DND-41 (cell line): ENCODE measurements around the gene SH3GL3.

Experiments
- ATAC-seq: fragments of 200-7000 bp; cut with Tn5 transposase; 3 replicates; pipeline ENCODE4 v1.9.1; 2021; ENCODE audit warnings: low read depth; ENCODE audit not compliant: insufficient read depth
- DNase-seq: peaks from one replicate; pipeline ENCODE4 v3.0.0-alpha.2; 2020
- H2AFZ ChIP-seq: 2 replicates; pipeline ENCODE4 v1.6.0; 2012; ENCODE audit warnings: low read depth, low read length
- H3K27ac ChIP-seq: 2 replicates; pipeline ENCODE4 v1.5.1; 2012; ENCODE audit warnings: low read length, inconsistent platforms
- H3K27me3 ChIP-seq: fragments of 200-600 bp; sonication (generic); 2 replicates; pipeline ENCODE4 v1.6.0; 2012; ENCODE audit warnings: low read length, mild to moderate bottlenecking, inconsistent platforms; ENCODE audit not compliant: insufficient read depth, poor library complexity
- H3K36me3 ChIP-seq: 2 replicates; pipeline ENCODE4 v1.5.1; 2012; ENCODE audit warnings: low read length, inconsistent platforms; ENCODE audit not compliant: insufficient read depth
- H3K4me1 ChIP-seq: 2 replicates; pipeline ENCODE4 v1.5.1; 2012; ENCODE audit warnings: mild to moderate bottlenecking, low read length; ENCODE audit not compliant: insufficient read depth
- H3K4me2 ChIP-seq: 2 replicates; pipeline ENCODE4 v1.6.0; 2012; ENCODE audit warnings: mild to moderate bottlenecking, moderate library complexity, low read length, inconsistent platforms; ENCODE audit not compliant: insufficient read depth
- H3K4me3 ChIP-seq, 2 experiments: fragments of 200-600 bp in 1 of 2; shearing (Covaris generic) in 1 of 2; 2 replicates each; pipeline ENCODE4 v1.5.1; 2012 to 2016; ENCODE audit warnings: inconsistent platforms in 2 of 2, low read length in 2 of 2, mild to moderate bottlenecking in 2 of 2, low read depth in 1 of 2, moderate library complexity in 1 of 2
- H3K79me2 ChIP-seq: 2 replicates; pipeline ENCODE4 v1.6.0; 2012; ENCODE audit warnings: low read length, inconsistent platforms; ENCODE audit not compliant: insufficient read depth
- H3K9ac ChIP-seq: 2 replicates; pipeline ENCODE4 v1.6.0; 2012; ENCODE audit warnings: low read depth, mild to moderate bottlenecking, inconsistent platforms, low read length, moderate library complexity
- H3K9me3 ChIP-seq: 2 replicates; pipeline ENCODE4 v1.5.1; 2012; ENCODE audit warnings: low read length, moderate library complexity, mild to moderate bottlenecking, inconsistent platforms; ENCODE audit not compliant: insufficient read depth, severe bottlenecking
- H4K20me1 ChIP-seq: 2 replicates; pipeline ENCODE4 v1.6.0; 2012; ENCODE audit warnings: low read length; ENCODE audit not compliant: insufficient read depth
- EZH2 ChIP-seq: IDR thresholded peaks from 3 replicates; pipeline ENCODE4 v1.6.1; 2012; ENCODE audit warnings: borderline replicate concordance, low read depth, mild to moderate bottlenecking, moderate library complexity, low read length, inconsistent platforms; ENCODE audit not compliant: severe bottlenecking
- TF ChIP-seq, protein P1 (sequence below): IDR thresholded peaks from 2 replicates; pipeline ENCODE4 v1.5.1; 2012; ENCODE audit warnings: borderline replicate concordance, low read length, moderate library complexity, mild to moderate bottlenecking; ENCODE audit not compliant: poor library complexity, severe bottlenecking; ENCODE audit errors: extremely low read depth

Gene SH3GL3

DNA sequence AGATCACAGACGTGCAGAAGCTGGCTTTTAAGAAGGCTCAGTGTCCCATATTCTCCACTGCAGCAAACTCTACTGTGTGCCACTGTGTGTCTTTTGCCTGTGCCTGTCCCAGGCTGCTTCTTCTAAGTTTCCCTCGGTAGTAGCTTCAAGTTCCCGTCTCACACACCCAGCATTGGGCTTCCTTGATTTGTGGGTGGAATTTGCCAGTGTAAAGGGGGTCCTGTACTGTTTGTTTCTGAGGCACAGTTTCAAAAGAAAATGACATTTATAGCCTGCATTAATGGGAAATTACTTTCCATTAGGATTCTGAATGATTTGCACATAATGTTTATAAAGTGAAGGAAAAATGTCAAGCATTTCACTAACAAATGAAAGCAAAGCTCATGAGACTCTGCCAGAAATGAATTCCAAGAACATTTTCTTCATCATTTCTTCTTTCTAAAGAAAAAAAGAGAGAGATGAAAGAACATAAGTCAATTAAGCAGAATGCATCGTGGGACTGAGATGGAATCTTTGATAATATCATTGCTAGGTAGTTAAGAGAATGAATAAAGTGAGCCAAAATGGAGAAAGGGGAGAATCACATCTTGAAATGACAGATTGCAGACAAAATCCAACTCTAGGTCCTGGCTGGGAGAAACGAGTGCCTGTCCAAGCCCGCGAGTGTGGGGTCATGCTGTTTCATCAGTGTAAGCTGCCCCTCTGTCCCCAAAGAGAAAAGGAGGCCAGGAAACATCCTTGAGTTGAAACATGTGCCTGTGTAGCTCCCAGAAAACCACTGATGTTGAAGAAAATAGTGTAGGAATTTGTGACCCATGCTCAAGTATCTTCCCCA is 158.2 kb downstream of the SH3GL3 start:
- Histone ChIP-seq H3K27me3 (no peaks in the 10 kb centered on the region), H3K4me1 (no peaks in the 10 kb centered on the region), H3K27ac (no peak overlapping the region), H3K79me2 (no peaks in the 10 kb centered on the region), H3K4me2 (no peak overlapping the region), H3K9me3 (no peaks in the 10 kb centered on the region), H3K36me3 (no peaks in the 10 kb centered on the region), H3K9ac (no peak overlapping the region), H3K4me3 (no peak overlapping the region), H4K20me1 (no peaks in the 10 kb centered on the region), H2AFZ (no peak overlapping the region)
- no peak for DNase-seq
- ATAC-seq: no peak
- TF ChIP-seq, protein P1, sequence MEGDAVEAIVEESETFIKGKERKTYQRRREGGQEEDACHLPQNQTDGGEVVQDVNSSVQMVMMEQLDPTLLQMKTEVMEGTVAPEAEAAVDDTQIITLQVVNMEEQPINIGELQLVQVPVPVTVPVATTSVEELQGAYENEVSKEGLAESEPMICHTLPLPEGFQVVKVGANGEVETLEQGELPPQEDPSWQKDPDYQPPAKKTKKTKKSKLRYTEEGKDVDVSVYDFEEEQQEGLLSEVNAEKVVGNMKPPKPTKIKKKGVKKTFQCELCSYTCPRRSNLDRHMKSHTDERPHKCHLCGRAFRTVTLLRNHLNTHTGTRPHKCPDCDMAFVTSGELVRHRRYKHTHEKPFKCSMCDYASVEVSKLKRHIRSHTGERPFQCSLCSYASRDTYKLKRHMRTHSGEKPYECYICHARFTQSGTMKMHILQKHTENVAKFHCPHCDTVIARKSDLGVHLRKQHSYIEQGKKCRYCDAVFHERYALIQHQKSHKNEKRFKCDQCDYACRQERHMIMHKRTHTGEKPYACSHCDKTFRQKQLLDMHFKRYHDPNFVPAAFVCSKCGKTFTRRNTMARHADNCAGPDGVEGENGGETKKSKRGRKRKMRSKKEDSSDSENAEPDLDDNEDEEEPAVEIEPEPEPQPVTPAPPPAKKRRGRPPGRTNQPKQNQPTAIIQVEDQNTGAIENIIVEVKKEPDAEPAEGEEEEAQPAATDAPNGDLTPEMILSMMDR: no peak
- no peak for TF ChIP-seq EZH2

DNA sequence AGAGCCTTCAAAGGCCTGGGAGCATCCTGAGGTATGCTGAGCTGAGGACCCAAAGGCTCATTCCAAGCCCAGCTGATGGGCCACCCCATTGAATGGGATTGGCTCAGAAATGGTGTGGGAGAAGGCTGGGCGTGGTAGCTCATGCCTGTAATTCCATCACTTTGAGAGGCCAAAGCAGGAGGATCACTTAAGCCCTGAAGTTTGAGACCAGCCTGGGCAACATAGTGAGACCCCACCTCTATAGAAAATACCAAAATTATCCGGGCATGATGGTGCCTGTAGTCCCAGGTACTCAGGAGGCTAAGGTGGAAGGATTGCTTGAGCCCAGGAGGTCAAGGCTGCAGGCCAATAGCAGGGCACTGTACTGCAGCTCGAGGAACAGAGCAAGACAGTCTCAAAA is 163.0 kb downstream of the SH3GL3 start:
- DNase-seq (no peak), ATAC-seq (no peak)
- Histone ChIP-seq H3K9me3 (no peaks in the 10 kb centered on the region), H4K20me1 (no peaks in the 10 kb centered on the region), H2AFZ (no peak overlapping the region), H3K27ac (no peak overlapping the region), H3K79me2 (no peaks in the 10 kb centered on the region), H3K36me3 (no peaks in the 10 kb centered on the region), H3K4me1 (no peaks in the 10 kb centered on the region), H3K27me3 (no peaks in the 10 kb centered on the region), H3K4me3 (no peak overlapping the region), H3K9ac (no peak overlapping the region), H3K4me2 (no peak overlapping the region)
- TF ChIP-seq, protein P1: no peak
- TF ChIP-seq EZH2: no peak

DNA sequence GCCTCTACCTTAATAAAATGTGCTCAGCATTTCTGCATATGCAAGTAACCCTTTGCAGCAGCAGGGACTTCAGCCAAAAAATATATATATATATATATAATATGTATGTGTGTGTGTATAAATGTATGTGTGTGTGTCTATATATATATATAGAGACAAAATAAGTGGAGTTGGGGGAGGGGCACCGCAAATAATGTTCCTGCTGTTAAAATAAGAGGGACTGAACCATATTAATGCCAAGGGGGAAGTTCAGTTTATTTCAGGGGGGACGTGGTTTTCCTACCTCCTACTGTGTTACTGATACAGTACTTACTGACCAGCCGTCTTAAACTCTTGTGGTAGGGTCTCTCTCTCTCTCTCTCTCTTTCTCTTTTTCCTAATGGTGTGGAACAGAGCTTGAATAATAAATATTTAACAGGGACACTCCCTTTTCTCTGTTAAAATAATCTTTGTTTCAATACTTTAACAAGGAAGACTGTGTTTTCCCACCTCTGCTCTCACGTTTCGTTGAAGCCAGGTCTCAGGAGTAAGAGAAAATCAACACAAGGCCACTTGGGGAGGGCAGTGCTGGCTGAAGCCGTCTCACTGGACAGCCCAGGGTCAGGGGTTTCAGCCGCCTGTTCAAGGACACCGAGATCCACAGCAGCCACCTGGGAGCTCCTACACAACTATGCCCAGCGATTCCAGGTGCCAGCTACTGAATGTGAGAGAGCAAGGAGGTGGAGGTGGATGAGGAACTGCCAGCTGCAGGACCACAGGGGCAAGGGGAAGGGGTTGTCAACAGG is 164.0 kb downstream of the SH3GL3 start:
- Histone ChIP-seq H3K79me2 (no peaks in the 10 kb centered on the region), H4K20me1 (no peaks in the 10 kb centered on the region), H2AFZ (no peak overlapping the region), H3K27me3 (no peaks in the 10 kb centered on the region), H3K4me1 (no peaks in the 10 kb centered on the region), H3K4me3 (no peak overlapping the region), H3K27ac (no peak overlapping the region), H3K9me3 (no peaks in the 10 kb centered on the region), H3K4me2 (no peak overlapping the region), H3K9ac (no peak overlapping the region), H3K36me3 (no peaks in the 10 kb centered on the region)
- ATAC-seq (no peak), DNase-seq (no peak)
- no peak for TF ChIP-seq EZH2
- TF ChIP-seq, protein P1: no peak
